Glutamatergic neuron (in vitro differentiated cells): Measurements from ENCODE around the gene EPC2. TPM values are rescaled to one million over a fixed set of nuclear protein-coding genes. Genes with fewer than 3 reads are reported as not detected.

Experiments
- DNase-seq: peaks from one replicate; pipeline ENCODE4 v3.0.0; 2022
- H3K27ac Mint-ChIP-seq: one replicate; pipeline ENCODE4 v1.8.0; 2020; ENCODE audit warnings: mild to moderate bottlenecking, mixed read lengths, inconsistent platforms; ENCODE audit not compliant: unreplicated experiment
- H3K27me3 Mint-ChIP-seq: one replicate; pipeline ENCODE4 v1.8.0; 2020; ENCODE audit warnings: mild to moderate bottlenecking, moderate library complexity, mixed read lengths, inconsistent platforms; ENCODE audit not compliant: unreplicated experiment
- H3K36me3 Mint-ChIP-seq: one replicate; pipeline ENCODE4 v1.8.0; 2020; ENCODE audit warnings: mild to moderate bottlenecking, mixed read lengths, inconsistent platforms; ENCODE audit not compliant: unreplicated experiment
- H3K4me1 Mint-ChIP-seq: one replicate; pipeline ENCODE4 v1.8.0; 2020; ENCODE audit warnings: mild to moderate bottlenecking, low read depth, mixed read lengths, inconsistent platforms; ENCODE audit not compliant: unreplicated experiment
- H3K4me3 Mint-ChIP-seq: one replicate; pipeline ENCODE4 v1.8.0; 2020; ENCODE audit warnings: mild to moderate bottlenecking, mixed read lengths, inconsistent platforms; ENCODE audit not compliant: unreplicated experiment
- H3K9me3 Mint-ChIP-seq: one replicate; pipeline ENCODE4 v1.8.0; 2020; ENCODE audit warnings: mild to moderate bottlenecking, moderate library complexity, mixed read lengths, inconsistent platforms; ENCODE audit not compliant: unreplicated experiment
- CTCF ChIP-seq: fragments of 200-600 bp; sonication (generic); IDR thresholded peaks from one replicate; pipeline ENCODE4 v1.5.0; 2021; ENCODE audit not compliant: partially characterized antibody, unreplicated experiment
- total RNA-seq: library from RNA; stranded (reverse); fragmentation: NEBNext Ultra II Directional; extraction: Animal tissue kit (Norgen Biotek cat#: 25700); gene quantifications from one replicate; pipeline ENCODE4 v1.2.1, GENCODE V29; 2021; ENCODE audit not compliant: unreplicated experiment

EPC2 gene
- total RNA-seq, 1 donor from 2014 or later = 40.9 TPM

- no peaks in the 10 kb centered on the region for H3K9me3 Mint-ChIP-seq
- TF ChIP-seq CTCF = no peak
- peaks cover 2% of the 10 kb centered on the region for H3K27me3 Mint-ChIP-seq
- H3K27ac Mint-ChIP-seq = no peak overlapping the region
- peaks cover 21% of the 10 kb centered on the region for H3K36me3 Mint-ChIP-seq
- DNase-seq = no peak
- H3K4me1 Mint-ChIP-seq = peaks cover 16% of the 10 kb centered on the region
- no peak overlapping the region for H3K4me3 Mint-ChIP-seq
Measured at GRCh38 chr2:148716378-148716920, 71.9 kb downstream of the EPC2 start.

GRCh38 chr2:148718039-148718438 is 73.5 kb downstream of the EPC2 start:
- no peak overlapping the region for H3K4me3 Mint-ChIP-seq
- peaks cover 21% of the 10 kb centered on the region for H3K36me3 Mint-ChIP-seq
- H3K27ac Mint-ChIP-seq = no peak overlapping the region
- H3K9me3 Mint-ChIP-seq = no peaks in the 10 kb centered on the region
- TF ChIP-seq CTCF = no peak
- DNase-seq = no peak
- H3K27me3 Mint-ChIP-seq = peaks cover 2% of the 10 kb centered on the region
- H3K4me1 Mint-ChIP-seq = peaks cover 28% of the 10 kb centered on the region

GRCh38 chr2:148719195-148719749 is 74.7 kb downstream of the EPC2 start:
- Mint-ChIP-seq H3K4me3 (no peak overlapping the region), H3K27ac (no peak overlapping the region), H3K4me1 (peaks cover 27% of the 10 kb centered on the region), H3K27me3 (peaks cover 2% of the 10 kb centered on the region), H3K36me3 (peaks cover 21% of the 10 kb centered on the region), H3K9me3 (no peaks in the 10 kb centered on the region)
- DNase-seq = no peak
- TF ChIP-seq CTCF = no peak

GRCh38 chr2:148719941-148720436 is 75.4 kb downstream of the EPC2 start:
- TF ChIP-seq CTCF = no peak
- Mint-ChIP-seq H3K4me1 (peaks cover 27% of the 10 kb centered on the region), H3K36me3 (peaks cover 21% of the 10 kb centered on the region), H3K27me3 (peaks cover 2% of the 10 kb centered on the region), H3K4me3 (no peak overlapping the region), H3K9me3 (no peaks in the 10 kb centered on the region), H3K27ac (no peak overlapping the region)
- DNase-seq = no peak

- Mint-ChIP-seq H3K27me3 (peaks cover 2% of the 10 kb centered on the region), H3K27ac (no peak overlapping the region), H3K4me1 (peaks cover 27% of the 10 kb centered on the region), H3K9me3 (no peaks in the 10 kb centered on the region), H3K4me3 (no peak overlapping the region), H3K36me3 (peaks cover 21% of the 10 kb centered on the region)
- DNase-seq = no peak
- TF ChIP-seq CTCF = no peak
Measured at GRCh38 chr2:148720501-148721001, 76.0 kb downstream of the EPC2 start.
